Effector memory CD4-positive, alpha-beta T cell (primary cell): Measurements from ENCODE around the gene RBBP6.

Source experiments
- DNase-seq, 3 donors: peaks; one replicate each; pipeline ENCODE4 v3.0.0-alpha.2; 2020
- H3K27ac ChIP-seq: 2 replicates; pipeline ENCODE4 v1.7.0; 2013; ENCODE audit warnings: mild to moderate bottlenecking, low read length, moderate library complexity; ENCODE audit not compliant: insufficient read depth, poor library complexity, severe bottlenecking
- H3K27me3 ChIP-seq: replicated peaks from 2 replicates; pipeline ENCODE4 v1.7.0; 2013; ENCODE audit warnings: mild to moderate bottlenecking, low read length; ENCODE audit not compliant: insufficient read depth, control insufficient read depth, poor library complexity, severe bottlenecking
- H3K36me3 ChIP-seq: 2 replicates; pipeline ENCODE4 v1.7.0; 2013; ENCODE audit warnings: mild to moderate bottlenecking, low read length, moderate library complexity; ENCODE audit not compliant: control insufficient read depth, insufficient read depth
- H3K4me1 ChIP-seq: 2 replicates; pipeline ENCODE4 v1.7.0; 2013; ENCODE audit warnings: low read length, mild to moderate bottlenecking; ENCODE audit not compliant: control insufficient read depth, insufficient read depth, poor library complexity, severe bottlenecking
- H3K4me3 ChIP-seq: 2 replicates; pipeline ENCODE4 v1.7.0; 2013; ENCODE audit warnings: low read length, low read depth, mild to moderate bottlenecking; ENCODE audit not compliant: insufficient read depth, poor library complexity, severe bottlenecking
- H3K9me3 ChIP-seq: 2 replicates; pipeline ENCODE4 v1.7.0; 2013; ENCODE audit warnings: mild to moderate bottlenecking, low read length, moderate library complexity; ENCODE audit not compliant: control insufficient read depth

Gene RBBP6

GRCh38 chr16:24508614-24509013 lies 30.8 kb upstream of the RBBP6 start:
- DNase-seq: no peak

GRCh38 chr16:24509536-24509935 lies 29.8 kb upstream of the RBBP6 start:
- H3K36me3 ChIP-seq: no peaks in the 10 kb centered on the region

More at GRCh38 chr16:24508614-24509013, 30.8 kb upstream of the RBBP6 start:
- Histone ChIP-seq H3K27ac (no peak overlapping the region), H3K9me3 (no peaks in the 10 kb centered on the region), H3K27me3 (no peaks in the 10 kb centered on the region), H3K4me1 (no peaks in the 10 kb centered on the region), H3K4me3 (no peak overlapping the region), H3K36me3 (no peaks in the 10 kb centered on the region)

GRCh38 chr16:24511174-24511573 lies 28.2 kb upstream of the RBBP6 start:
- Histone ChIP-seq H3K27ac (no peak overlapping the region), H3K4me1 (no peaks in the 10 kb centered on the region), H3K9me3 (no peaks in the 10 kb centered on the region), H3K27me3 (no peaks in the 10 kb centered on the region), H3K36me3 (no peaks in the 10 kb centered on the region), H3K4me3 (no peak overlapping the region)
- DNase-seq: no peak

More at GRCh38 chr16:24509536-24509935, 29.8 kb upstream of the RBBP6 start:
- Histone ChIP-seq H3K27ac (no peak overlapping the region), H3K4me1 (no peaks in the 10 kb centered on the region), H3K4me3 (no peak overlapping the region), H3K9me3 (no peaks in the 10 kb centered on the region), H3K27me3 (no peaks in the 10 kb centered on the region)
- no peak for DNase-seq

DNA sequence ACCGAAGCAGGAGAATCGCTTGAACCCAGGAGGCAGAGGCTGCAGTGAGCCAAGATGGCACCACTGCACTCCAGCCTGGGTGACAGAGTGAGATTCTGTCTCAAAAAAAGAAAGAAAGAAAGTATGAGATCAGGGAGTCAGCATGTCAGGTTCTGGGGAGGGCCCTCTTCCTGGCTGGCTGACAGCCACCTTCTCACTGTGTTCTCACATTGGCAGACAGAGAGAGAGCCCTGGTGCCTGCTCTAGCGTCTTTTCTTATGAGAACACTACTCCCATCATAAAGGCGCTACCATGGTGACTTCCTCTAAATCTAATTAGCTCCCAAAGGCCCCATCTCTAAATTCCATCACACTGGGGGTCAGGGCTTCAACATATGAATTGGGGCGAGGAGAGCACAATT lies 27.6 kb upstream of the RBBP6 start:
- Histone ChIP-seq H3K9me3 (no peaks in the 10 kb centered on the region), H3K36me3 (no peaks in the 10 kb centered on the region), H3K4me3 (no peak overlapping the region), H3K27ac (no peak overlapping the region), H3K27me3 (no peaks in the 10 kb centered on the region), H3K4me1 (no peaks in the 10 kb centered on the region)
- DNase-seq: no peak

GRCh38 chr16:24514096-24514495 lies 25.3 kb upstream of the RBBP6 start:
- no peak overlapping the region for H3K4me3 ChIP-seq
- H3K27me3 ChIP-seq: no peaks in the 10 kb centered on the region
- H3K27ac ChIP-seq: no peak overlapping the region
- H3K9me3 ChIP-seq: no peaks in the 10 kb centered on the region
- H3K36me3 ChIP-seq: no peaks in the 10 kb centered on the region
- no peaks in the 10 kb centered on the region for H3K4me1 ChIP-seq
- DNase-seq: no peak

GRCh38 chr16:24515186-24515585 lies 24.2 kb upstream of the RBBP6 start:
- H3K27ac ChIP-seq: no peak overlapping the region
- DNase-seq: no peak
- no peaks in the 10 kb centered on the region for H3K9me3 ChIP-seq

GRCh38 chr16:24516900-24517669 lies 22.3 kb upstream of the RBBP6 start:
- Histone ChIP-seq H3K36me3 (no peaks in the 10 kb centered on the region), H3K9me3 (no peaks in the 10 kb centered on the region), H3K27ac (no peak overlapping the region), H3K4me1 (no peaks in the 10 kb centered on the region), H3K27me3 (no peaks in the 10 kb centered on the region), H3K4me3 (peak overlapping the region; percentile 22)
- peak; percentile 34 to 60 (median 43) for DNase-seq

More at GRCh38 chr16:24515186-24515585, 24.2 kb upstream of the RBBP6 start:
- H3K36me3 ChIP-seq: no peaks in the 10 kb centered on the region
- no peaks in the 10 kb centered on the region for H3K27me3 ChIP-seq
- H3K4me3 ChIP-seq: no peak overlapping the region
- no peaks in the 10 kb centered on the region for H3K4me1 ChIP-seq

DNA sequence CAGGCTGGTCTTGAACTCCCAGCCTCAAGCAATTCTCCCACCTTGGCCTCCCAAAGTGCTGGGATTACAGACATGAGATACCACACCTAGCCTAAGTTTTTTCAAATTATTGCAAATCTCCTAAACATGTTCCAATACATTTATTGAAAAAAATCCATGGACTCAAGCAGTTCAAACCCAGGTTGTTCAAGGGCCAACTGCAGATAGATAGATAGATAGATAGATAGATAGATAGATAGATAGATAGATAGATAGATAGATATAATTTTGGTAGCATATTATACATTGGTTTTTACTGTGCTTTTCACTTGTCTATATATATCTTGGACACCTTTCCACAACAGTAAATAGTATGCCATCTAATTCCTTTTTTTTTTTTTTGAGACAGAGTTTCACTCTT lies 20.9 kb upstream of the RBBP6 start:
- H3K27ac ChIP-seq: no peak overlapping the region
- no peak for DNase-seq
- no peak overlapping the region for H3K4me3 ChIP-seq
- no peaks in the 10 kb centered on the region for H3K4me1 ChIP-seq
- H3K36me3 ChIP-seq: no peaks in the 10 kb centered on the region
- no peaks in the 10 kb centered on the region for H3K9me3 ChIP-seq
- H3K27me3 ChIP-seq: no peaks in the 10 kb centered on the region

GRCh38 chr16:24520983-24521382 lies 18.4 kb upstream of the RBBP6 start:
- no peaks in the 10 kb centered on the region for H3K9me3 ChIP-seq
- H3K27me3 ChIP-seq: no peaks in the 10 kb centered on the region
- H3K4me1 ChIP-seq: no peaks in the 10 kb centered on the region
- no peaks in the 10 kb centered on the region for H3K36me3 ChIP-seq
- no peak overlapping the region for H3K27ac ChIP-seq
- DNase-seq: no peak
- no peak overlapping the region for H3K4me3 ChIP-seq

DNA sequence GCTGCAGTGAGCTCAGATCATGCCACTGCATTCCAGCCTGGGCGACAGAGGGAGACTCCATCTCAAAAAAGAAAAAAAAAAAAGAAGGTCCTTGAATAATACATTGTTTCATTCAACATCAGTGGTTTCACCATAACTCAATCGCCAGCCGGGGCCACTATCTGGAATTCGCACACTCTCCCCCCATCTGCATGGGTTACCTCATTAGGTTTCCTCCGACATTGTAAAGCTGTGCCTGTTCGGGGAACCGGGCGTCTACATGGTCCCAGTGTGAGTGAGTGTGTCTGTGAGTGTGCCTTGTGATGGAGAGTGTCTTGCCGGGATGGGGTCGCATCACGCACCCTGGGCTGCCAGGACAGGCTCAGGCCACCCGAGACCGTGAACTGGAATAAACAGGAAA lies 16.6 kb upstream of the RBBP6 start:
- no peak overlapping the region for H3K27ac ChIP-seq
- H3K9me3 ChIP-seq: no peaks in the 10 kb centered on the region
- DNase-seq: no peak
- H3K4me1 ChIP-seq: no peaks in the 10 kb centered on the region
- H3K4me3 ChIP-seq: no peak overlapping the region
- H3K36me3 ChIP-seq: no peaks in the 10 kb centered on the region
- no peaks in the 10 kb centered on the region for H3K27me3 ChIP-seq
